K562 (cell line): ENCODE results near the gene RPLP2. TPM values are rescaled to one million over a fixed set of nuclear protein-coding genes. Genes with fewer than 3 reads are reported as not detected.

Experiments used
- ATAC-seq: fragments of 200-7000 bp; cut with Tn5 transposase; 3 replicates; pipeline ENCODE4 v1.9.1; 2020; ENCODE audit warnings: moderate library complexity
- BruUV-seq: library from RNA; stranded (reverse); fragments of 400-500 nt; replicated peaks from 2 replicates; lab custom pipeline; 2021; lab: Mats Ljungman, UMichigan
- CTCF ChIA-PET: fragments of 300-600 bp; formaldehyde crosslinking; extraction: SDS; loops from one replicate; lab custom pipeline; 2021; ENCODE audit warnings: low intra/inter-chr PET ratio; lab: Yijun Ruan, JAX
- POLR2A ChIA-PET: fragments of 300-600, 350-650 bp; sonication (Branson Sonifier 250); formaldehyde crosslinking; extraction: SDS; loops from one replicate; lab custom pipeline; 2021; ENCODE audit warnings: antibody characterized with exemption, inconsistent platforms; lab: Yijun Ruan, JAX
- DNase-seq, 4 experiments: peaks; one replicate each; pipeline versions ENCODE4 v3.0.0 to v3.0.0-alpha.2; 2011 to 2018; ENCODE audit warnings: low spot score in 3 of 4, mixed read lengths in 3 of 4; ENCODE audit errors: extremely low read depth in 1 of 4
- FAIRE-seq: peaks from 2 replicates; lab custom pipeline; 2011; peaks lifted over from hg19 to GRCh38; lab: Jason Lieb, UNC
- H2AFZ ChIP-seq: 2 replicates; pipeline ENCODE4 v1.6.0; 2011; ENCODE audit warnings: low read depth, low read length, control low read depth, inconsistent platforms
- H3K27ac ChIP-seq: fragments of 200-600 bp; 3 replicates; pipeline ENCODE4 v1.8.0; 2011; ENCODE audit warnings: low read depth, mild to moderate bottlenecking, control low read depth, inconsistent platforms, low read length, moderate library complexity, mixed read lengths; ENCODE audit errors: extremely low read depth
- H3K27me3 ChIP-seq, 2 experiments: fragments of 300-600 bp in 1 of 2; 2 replicates in 1 of 2; 3 replicates in 1 of 2; pipeline versions ENCODE4 v1.6.0 to v1.8.0; 2011; ENCODE audit warnings: inconsistent platforms in 2 of 2, low read length in 2 of 2, mild to moderate bottlenecking in 1 of 2, mixed read lengths in 1 of 2, moderate library complexity in 1 of 2; ENCODE audit not compliant: control insufficient read depth in 2 of 2, insufficient read depth in 2 of 2
- H3K36me3 ChIP-seq: fragments of 300-600 bp; 3 replicates; pipeline ENCODE4 v1.8.0; 2011; ENCODE audit warnings: mild to moderate bottlenecking, low read length, inconsistent platforms; ENCODE audit not compliant: control insufficient read depth, insufficient read depth
- H3K4me1 ChIP-seq, 2 experiments: fragments of 200-600 bp in 1 of 2; replicated peaks in 1 of 2; 2 replicates in 1 of 2; 3 replicates in 1 of 2; pipeline versions ENCODE4 v1.5.1 to v1.8.0; 2011; ENCODE audit warnings: inconsistent platforms in 2 of 2, low read length in 2 of 2, mild to moderate bottlenecking in 1 of 2, mixed read lengths in 1 of 2, moderate library complexity in 1 of 2; ENCODE audit not compliant: control insufficient read depth in 2 of 2, insufficient read depth in 2 of 2
- H3K4me2 ChIP-seq: 2 replicates; pipeline ENCODE4 v1.6.1; 2011; ENCODE audit warnings: low read length, control low read depth, inconsistent platforms, mixed read lengths; ENCODE audit not compliant: insufficient read depth
- H3K4me3 ChIP-seq: fragments of 200-600 bp; sonication (generic), shearing (Covaris generic); 2 replicates; pipeline ENCODE4 v1.5.1; 2016; ENCODE audit warnings: control low read depth, inconsistent platforms
- H3K79me2 ChIP-seq: fragments of 200-600 bp; 3 replicates; pipeline ENCODE4 v1.8.0; 2011; ENCODE audit warnings: low read length, inconsistent platforms; ENCODE audit not compliant: control insufficient read depth, insufficient read depth
- H3K9ac ChIP-seq, 2 experiments: 2 replicates each; pipeline versions ENCODE4 v1.6.0 to v1.6.1; 2011; ENCODE audit warnings: low read depth in 2 of 2, low read length in 2 of 2, control low read depth in 1 of 2, inconsistent platforms in 1 of 2, mild to moderate bottlenecking in 1 of 2, mixed read lengths in 1 of 2; ENCODE audit not compliant: insufficient read depth in 1 of 2
- H3K9me1 ChIP-seq: one replicate; pipeline ENCODE4 v1.6.0; 2011; ENCODE audit warnings: inconsistent platforms, mild to moderate bottlenecking, low read length, moderate library complexity; ENCODE audit not compliant: control insufficient read depth, insufficient read depth
- H3K9me3 ChIP-seq: replicated peaks from 2 replicates; pipeline ENCODE4 v1.5.1; 2011; ENCODE audit warnings: low read depth, low read length, inconsistent platforms; ENCODE audit not compliant: control insufficient read depth, insufficient read depth
- H4K20me1 ChIP-seq: replicated peaks from 2 replicates; pipeline ENCODE4 v1.6.1; 2011; ENCODE audit warnings: low read length, inconsistent platforms, mixed read lengths; ENCODE audit not compliant: control insufficient read depth, insufficient read depth
- RNF2 ChIP-seq: sonication (generic); IDR thresholded peaks from 2 replicates; pipeline ENCODE4 v1.6.1; 2016
- SLC30A9 ChIP-seq: fragments of 250-450 bp; sonication (Bioruptor Pico); IDR thresholded peaks from 2 replicates; pipeline ENCODE4 v1.8.0; 2022; ENCODE audit warnings: mild to moderate bottlenecking, moderate library complexity
- TCFL5 ChIP-seq: fragments of 250-450 bp; sonication (Bioruptor Pico); conservative IDR thresholded peaks from 2 replicates; pipeline ENCODE4 v1.6.1; 2021; ENCODE audit warnings: mild to moderate bottlenecking, moderate library complexity, matching md5 sums
- WGBS: fragments of 100-300 bp; shearing (Covaris generic); methylation state at CpG from one replicate; pipeline ENCODE4 v1.1.6; 2016; ENCODE audit warnings: low coverage, mixed read lengths; ENCODE audit not compliant: insufficient coverage; ENCODE audit errors: missing lambda C conversion rate; 5-methylcytosine and 5-hydroxymethylcytosine counted together
- in situ Hi-C: fragments of 300-500 bp; cut with MboI; formaldehyde crosslinking; loops from 4 replicates; pipeline ENCODE4 v1.15.0; 2018; ENCODE audit warnings: inconsistent platforms, mixed read lengths
- intact Hi-C: fragments of 100-400 bp; cut with micrococcal nuclease; formaldehyde crosslinking; loops from 2 replicates; pipeline ENCODE4 v1.14.2; 2022
- polyA plus RNA-seq, 8 experiments: library from polyadenylated mRNA; depleted of rRNA in 4 of 8; stranded (reverse) in 5 of 8; unstranded in 3 of 8; fragments of >200 nt; fragmentation: Nextera tagmentation in 2 of 8; fragmentation: Illumina TruSeq in 1 of 8; extraction: Ambion mirVana in 2 of 8; extraction: Trizol in 1 of 8; gene quantifications; 2 replicates each; pipeline versions ENCODE4 v1.2.1 to v1.2.3, GENCODE V29; 2011 to 2014; ENCODE audit warnings: inconsistent platforms in 1 of 8, missing spikeins in 1 of 8
- total RNA-seq, 7 experiments: library from RNA; depleted of rRNA in 6 of 7; stranded (reverse); fragments of >200 nt in 6 of 7; fragmentation: Illumina TruSeq in 2 of 7; extraction: Trizol in 2 of 7; gene quantifications; 2 replicates each; pipeline versions ENCODE4 v1.2.1 to v1.2.3, GENCODE V29; 2011 to 2021; ENCODE audit warnings: low replicate concordance in 1 of 7
- TF ChIP-seq, protein P1 (sequence below): sonication (generic); formaldehyde crosslinking; IDR thresholded peaks from 2 replicates; pipeline ENCODE4 v1.5.0; 2020; ENCODE audit warnings: missing genetic modification reagents
- TF ChIP-seq, protein P2 (sequence below): fragments of 250-450 bp; sonication (Bioruptor Pico); IDR thresholded peaks from 2 replicates; pipeline ENCODE4 v1.5.0; 2021; ENCODE audit warnings: mild to moderate bottlenecking, borderline replicate concordance
- TF ChIP-seq, protein P3 (sequence below): fragments of 450-650 bp; formaldehyde crosslinking; IDR thresholded peaks from 2 replicates; pipeline ENCODE4 v1.4.0; 2022; ENCODE audit warnings: missing genetic modification characterization
- TF ChIP-seq, protein P4 (sequence below): fragments of 250-450 bp; sonication (Bioruptor Pico); IDR thresholded peaks from 2 replicates; pipeline ENCODE4 v1.4.0; 2020; ENCODE audit warnings: mild to moderate bottlenecking, moderate library complexity
- TF ChIP-seq, protein P5 (sequence below): sonication (generic); formaldehyde crosslinking; IDR thresholded peaks from 2 replicates; pipeline ENCODE4 v1.8.1; 2023; ENCODE audit warnings: missing genetic modification reagents, mild to moderate bottlenecking, borderline replicate concordance

RPLP2 gene
- total and polyA plus RNA-seq, 9 of the 15 experiments (the other 6 are each of a cell fraction or from before 2014, with no cell fraction given), result 528 to 3,807 (median 1,633) TPM

DNA sequence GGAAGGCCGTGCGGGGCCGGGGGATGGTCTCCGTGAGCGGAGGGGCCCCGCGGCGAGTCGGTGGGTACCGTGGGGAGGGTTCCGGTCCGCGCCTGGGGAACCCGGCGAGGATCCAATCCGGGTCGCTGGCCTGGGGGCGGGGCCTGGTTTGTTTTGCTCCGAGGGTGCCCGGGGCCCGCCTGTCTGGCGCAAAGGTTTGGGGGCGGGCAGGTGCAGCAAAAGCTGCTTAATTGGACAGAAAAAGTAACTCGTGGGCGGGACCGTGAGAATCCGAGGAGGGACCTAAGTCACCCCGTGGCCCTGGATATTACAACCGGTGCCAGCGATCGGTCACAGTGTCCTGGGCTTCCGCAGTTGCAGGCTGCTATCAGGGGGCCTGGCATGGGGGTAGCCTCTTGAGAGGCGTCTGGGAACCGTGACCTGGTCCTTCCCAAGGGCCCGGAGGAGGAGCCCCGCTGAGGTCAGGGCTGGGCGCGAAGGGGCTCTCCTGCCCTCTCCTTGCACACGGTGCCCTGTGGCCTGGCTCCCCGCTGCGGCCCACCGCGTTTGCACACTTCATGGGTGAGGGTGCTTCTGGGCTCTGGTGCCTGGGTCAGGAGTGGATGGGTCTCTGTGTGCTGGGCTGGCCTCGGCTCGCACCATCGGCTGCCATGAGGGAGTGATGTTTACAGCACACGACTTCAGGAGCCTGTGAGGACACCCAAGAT is 10.3 kb downstream of the RPLP2 start:
- peak overlapping the region; percentile 87 to 100 for H3K9ac ChIP-seq
- peaks cover 25% of the 10 kb centered on the region for H3K79me2 ChIP-seq
- ChIA-PET CTCF (no interaction called here), POLR2A (interaction anchor here (0.6 to 5.2 kb wide), 13 partner anchors 9 to 235 kb away, joined by 3 to 36 read pairs (median 5); partner anchors contain the start of genes CD151, POLR2L, RPLP2 and TSPAN4)
- H3K4me2 ChIP-seq, result peak overlapping the region; percentile 86
- 3% methylated on average over 39 of the region's 47 CpGs for WGBS
- H3K36me3 ChIP-seq, result peaks cover 38% of the 10 kb centered on the region; the same call in 1 of the 3 replicates
- peak overlapping the region; percentile 92 for H3K27ac ChIP-seq
- peak; percentile 78 for ATAC-seq
- peak; percentile 70 to 91 (median 78) for DNase-seq
- H2AFZ ChIP-seq, result 0 out of 2 replicates have a peak overlapping the region, but pooled peaks have one; percentile 39
- peaks cover 13% of the 10 kb centered on the region for H4K20me1 ChIP-seq
- peaks cover 6% of the 10 kb centered on the region for H3K9me1 ChIP-seq
- peak overlapping the region; percentile 89 for H3K4me3 ChIP-seq
- in situ Hi-C loops, result no loop called here
- H3K9me3 ChIP-seq, result no peaks in the 10 kb centered on the region
- TSS peak; percentile 72 for BruUV-seq
- H3K4me1 ChIP-seq, result peaks cover 11 to 74% of the 10 kb centered on the region in 2 experiments; a peak in 4 of 5 replicates
- H3K27me3 ChIP-seq, result no peaks in the 10 kb centered on the region
- FAIRE-seq, result peak; percentile 74
- intact Hi-C loops, result no loop called here
- TF ChIP-seq, protein P1, sequence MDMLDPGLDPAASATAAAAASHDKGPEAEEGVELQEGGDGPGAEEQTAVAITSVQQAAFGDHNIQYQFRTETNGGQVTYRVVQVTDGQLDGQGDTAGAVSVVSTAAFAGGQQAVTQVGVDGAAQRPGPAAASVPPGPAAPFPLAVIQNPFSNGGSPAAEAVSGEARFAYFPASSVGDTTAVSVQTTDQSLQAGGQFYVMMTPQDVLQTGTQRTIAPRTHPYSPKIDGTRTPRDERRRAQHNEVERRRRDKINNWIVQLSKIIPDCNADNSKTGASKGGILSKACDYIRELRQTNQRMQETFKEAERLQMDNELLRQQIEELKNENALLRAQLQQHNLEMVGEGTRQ (CRISPR knock-in tag), result no peak
- TF ChIP-seq, protein P2, sequence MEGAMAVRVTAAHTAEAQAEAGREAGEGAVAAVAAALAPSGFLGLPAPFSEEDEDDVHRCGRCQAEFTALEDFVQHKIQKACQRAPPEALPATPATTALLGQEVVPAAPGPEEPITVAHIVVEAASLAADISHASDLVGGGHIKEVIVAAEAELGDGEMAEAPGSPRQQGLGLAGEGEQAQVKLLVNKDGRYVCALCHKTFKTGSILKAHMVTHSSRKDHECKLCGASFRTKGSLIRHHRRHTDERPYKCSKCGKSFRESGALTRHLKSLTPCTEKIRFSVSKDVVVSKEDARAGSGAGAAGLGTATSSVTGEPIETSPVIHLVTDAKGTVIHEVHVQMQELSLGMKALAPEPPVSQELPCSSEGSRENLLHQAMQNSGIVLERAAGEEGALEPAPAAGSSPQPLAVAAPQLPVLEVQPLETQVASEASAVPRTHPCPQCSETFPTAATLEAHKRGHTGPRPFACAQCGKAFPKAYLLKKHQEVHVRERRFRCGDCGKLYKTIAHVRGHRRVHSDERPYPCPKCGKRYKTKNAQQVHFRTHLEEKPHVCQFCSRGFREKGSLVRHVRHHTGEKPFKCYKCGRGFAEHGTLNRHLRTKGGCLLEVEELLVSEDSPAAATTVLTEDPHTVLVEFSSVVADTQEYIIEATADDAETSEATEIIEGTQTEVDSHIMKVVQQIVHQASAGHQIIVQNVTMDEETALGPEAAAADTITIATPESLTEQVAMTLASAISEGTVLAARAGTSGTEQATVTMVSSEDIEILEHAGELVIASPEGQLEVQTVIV (CRISPR knock-in tag), result no peak
- TF ChIP-seq RNF2 (no peak), TCFL5 (CRISPR knock-in tag) (no peak), SLC30A9 (CRISPR knock-in tag) (no peak)
- TF ChIP-seq, protein P3, sequence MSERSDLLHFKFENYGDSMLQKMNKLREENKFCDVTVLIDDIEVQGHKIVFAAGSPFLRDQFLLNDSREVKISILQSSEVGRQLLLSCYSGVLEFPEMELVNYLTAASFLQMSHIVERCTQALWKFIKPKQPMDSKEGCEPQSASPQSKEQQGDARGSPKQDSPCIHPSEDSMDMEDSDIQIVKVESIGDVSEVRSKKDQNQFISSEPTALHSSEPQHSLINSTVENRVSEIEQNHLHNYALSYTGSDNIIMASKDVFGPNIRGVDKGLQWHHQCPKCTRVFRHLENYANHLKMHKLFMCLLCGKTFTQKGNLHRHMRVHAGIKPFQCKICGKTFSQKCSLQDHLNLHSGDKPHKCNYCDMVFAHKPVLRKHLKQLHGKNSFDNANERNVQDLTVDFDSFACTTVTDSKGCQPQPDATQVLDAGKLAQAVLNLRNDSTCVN, result 0 out of 2 replicates have a peak, but pooled peaks have one; percentile 68
- TF ChIP-seq, protein P4, sequence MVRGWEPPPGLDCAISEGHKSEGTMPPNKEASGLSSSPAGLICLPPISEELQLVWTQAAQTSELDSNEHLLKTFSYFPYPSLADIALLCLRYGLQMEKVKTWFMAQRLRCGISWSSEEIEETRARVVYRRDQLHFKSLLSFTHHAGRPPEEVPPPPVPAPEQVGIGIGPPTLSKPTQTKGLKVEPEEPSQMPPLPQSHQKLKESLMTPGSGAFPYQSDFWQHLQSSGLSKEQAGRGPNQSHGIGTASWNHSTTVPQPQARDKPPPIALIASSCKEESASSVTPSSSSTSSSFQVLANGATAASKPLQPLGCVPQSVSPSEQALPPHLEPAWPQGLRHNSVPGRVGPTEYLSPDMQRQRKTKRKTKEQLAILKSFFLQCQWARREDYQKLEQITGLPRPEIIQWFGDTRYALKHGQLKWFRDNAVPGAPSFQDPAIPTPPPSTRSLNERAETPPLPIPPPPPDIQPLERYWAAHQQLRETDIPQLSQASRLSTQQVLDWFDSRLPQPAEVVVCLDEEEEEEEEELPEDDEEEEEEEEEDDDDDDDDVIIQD (CRISPR knock-in tag), result no peak
- TF ChIP-seq, protein P5, sequence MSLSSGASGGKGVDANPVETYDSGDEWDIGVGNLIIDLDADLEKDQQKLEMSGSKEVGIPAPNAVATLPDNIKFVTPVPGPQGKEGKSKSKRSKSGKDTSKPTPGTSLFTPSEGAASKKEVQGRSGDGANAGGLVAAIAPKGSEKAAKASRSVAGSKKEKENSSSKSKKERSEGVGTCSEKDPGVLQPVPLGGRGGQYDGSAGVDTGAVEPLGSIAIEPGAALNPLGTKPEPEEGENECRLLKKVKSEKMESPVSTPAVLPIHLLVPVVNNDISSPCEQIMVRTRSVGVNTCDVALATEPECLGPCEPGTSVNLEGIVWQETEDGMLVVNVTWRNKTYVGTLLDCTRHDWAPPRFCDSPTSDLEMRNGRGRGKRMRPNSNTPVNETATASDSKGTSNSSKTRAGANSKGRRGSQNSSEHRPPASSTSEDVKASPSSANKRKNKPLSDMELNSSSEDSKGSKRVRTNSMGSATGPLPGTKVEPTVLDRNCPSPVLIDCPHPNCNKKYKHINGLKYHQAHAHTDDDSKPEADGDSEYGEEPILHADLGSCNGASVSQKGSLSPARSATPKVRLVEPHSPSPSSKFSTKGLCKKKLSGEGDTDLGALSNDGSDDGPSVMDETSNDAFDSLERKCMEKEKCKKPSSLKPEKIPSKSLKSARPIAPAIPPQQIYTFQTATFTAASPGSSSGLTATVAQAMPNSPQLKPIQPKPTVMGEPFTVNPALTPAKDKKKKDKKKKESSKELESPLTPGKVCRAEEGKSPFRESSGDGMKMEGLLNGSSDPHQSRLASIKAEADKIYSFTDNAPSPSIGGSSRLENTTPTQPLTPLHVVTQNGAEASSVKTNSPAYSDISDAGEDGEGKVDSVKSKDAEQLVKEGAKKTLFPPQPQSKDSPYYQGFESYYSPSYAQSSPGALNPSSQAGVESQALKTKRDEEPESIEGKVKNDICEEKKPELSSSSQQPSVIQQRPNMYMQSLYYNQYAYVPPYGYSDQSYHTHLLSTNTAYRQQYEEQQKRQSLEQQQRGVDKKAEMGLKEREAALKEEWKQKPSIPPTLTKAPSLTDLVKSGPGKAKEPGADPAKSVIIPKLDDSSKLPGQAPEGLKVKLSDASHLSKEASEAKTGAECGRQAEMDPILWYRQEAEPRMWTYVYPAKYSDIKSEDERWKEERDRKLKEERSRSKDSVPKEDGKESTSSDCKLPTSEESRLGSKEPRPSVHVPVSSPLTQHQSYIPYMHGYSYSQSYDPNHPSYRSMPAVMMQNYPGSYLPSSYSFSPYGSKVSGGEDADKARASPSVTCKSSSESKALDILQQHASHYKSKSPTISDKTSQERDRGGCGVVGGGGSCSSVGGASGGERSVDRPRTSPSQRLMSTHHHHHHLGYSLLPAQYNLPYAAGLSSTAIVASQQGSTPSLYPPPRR, result no peak
